Muscle layer of colon (tissue), 2 donors: ENCODE results near the gene TMEM205.
"Not testable (repeated sequence)": the region's sequence is repeated elsewhere in the genome, so short reads cannot be mapped to it uniquely, and the experiment has no call there.

Experiments
- H3K27ac ChIP-seq: one replicate; pipeline ENCODE4 v1.7.0; 2013; ENCODE audit warnings: low read depth, mild to moderate bottlenecking, low read length, moderate library complexity
- H3K27me3 ChIP-seq, 2 donors: one replicate each; pipeline ENCODE4 v1.7.0; 2013; ENCODE audit warnings: low read length in 2 of 2, mild to moderate bottlenecking in 2 of 2; ENCODE audit not compliant: insufficient read depth in 2 of 2, control insufficient read depth in 1 of 2
- H3K36me3 ChIP-seq: one replicate; pipeline ENCODE4 v1.7.0; 2013; ENCODE audit warnings: mild to moderate bottlenecking, low read length; ENCODE audit not compliant: insufficient read depth
- H3K4me1 ChIP-seq: one replicate; pipeline ENCODE4 v1.7.0; 2013; ENCODE audit warnings: mild to moderate bottlenecking, low read length; ENCODE audit not compliant: insufficient read depth
- H3K4me3 ChIP-seq, 2 donors: one replicate each; pipeline ENCODE4 v1.7.0; 2013; ENCODE audit warnings: low read length in 2 of 2, low read depth in 1 of 2, mild to moderate bottlenecking in 1 of 2, moderate library complexity in 1 of 2
- H3K9ac ChIP-seq: one replicate; pipeline ENCODE4 v1.7.0; 2013; ENCODE audit warnings: low read length
- H3K9me3 ChIP-seq: one replicate; pipeline ENCODE4 v1.7.0; 2013; ENCODE audit warnings: mild to moderate bottlenecking, low read length
- donor health status: abdominal sarcoma.
- donor health status: Adenocarcinoma of cecum.

Gene TMEM205

DNA sequence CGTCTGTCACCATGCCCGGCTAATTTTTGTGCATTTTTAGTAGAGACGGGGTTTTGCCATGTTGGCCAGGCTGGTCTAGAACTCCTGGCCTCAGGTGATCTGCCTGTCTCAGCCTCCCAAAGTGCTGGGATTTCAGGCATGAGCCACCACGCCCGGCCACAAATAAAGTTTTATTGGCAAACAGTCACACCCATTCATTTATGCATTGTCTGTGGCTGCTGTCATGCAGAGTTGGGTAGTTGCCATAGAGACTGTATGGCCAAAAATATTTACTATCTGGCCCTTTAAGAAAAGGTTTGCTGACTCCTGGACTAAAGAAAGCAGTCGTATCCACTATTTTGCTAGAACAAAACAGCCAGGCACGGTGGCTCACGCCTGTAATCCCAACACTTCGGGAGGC lies 12.2 kb downstream of the TMEM205 start:
- not testable (repeated sequence) for H3K4me3 ChIP-seq, H3K27me3 ChIP-seq, H3K4me1 ChIP-seq, H3K27ac ChIP-seq, H3K9me3 ChIP-seq, H3K9ac ChIP-seq
- H3K36me3 ChIP-seq, result peaks cover 35% of the 10 kb centered on the region

DNA sequence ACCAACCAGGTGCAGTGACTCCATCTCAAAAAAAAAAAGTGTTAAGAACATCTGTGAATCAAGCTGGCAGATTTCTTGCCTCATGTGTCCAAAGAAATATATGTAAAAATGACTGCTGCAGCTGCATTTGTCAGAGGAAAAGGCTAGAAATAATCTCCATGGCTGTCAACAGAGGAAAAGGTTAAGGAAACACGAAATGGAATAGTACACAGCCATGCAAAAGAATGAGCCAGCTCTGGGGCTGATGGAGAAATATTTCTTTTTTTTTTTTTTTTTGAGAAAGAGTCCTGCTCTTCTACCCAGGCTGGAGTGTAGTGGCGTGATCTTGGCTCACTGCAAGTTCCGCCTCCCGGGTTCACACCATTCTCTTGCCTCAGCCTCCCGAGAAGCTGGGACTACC lies 13.2 kb downstream of the TMEM205 start:
- no peak overlapping the region for H3K27ac ChIP-seq
- no peaks in the 10 kb centered on the region for H3K27me3 ChIP-seq
- no peak overlapping the region for H3K4me3 ChIP-seq
- H3K4me1 ChIP-seq, result no peaks in the 10 kb centered on the region
- no peaks in the 10 kb centered on the region for H3K9me3 ChIP-seq
- no peak overlapping the region for H3K9ac ChIP-seq
- peaks cover 35% of the 10 kb centered on the region for H3K36me3 ChIP-seq

DNA sequence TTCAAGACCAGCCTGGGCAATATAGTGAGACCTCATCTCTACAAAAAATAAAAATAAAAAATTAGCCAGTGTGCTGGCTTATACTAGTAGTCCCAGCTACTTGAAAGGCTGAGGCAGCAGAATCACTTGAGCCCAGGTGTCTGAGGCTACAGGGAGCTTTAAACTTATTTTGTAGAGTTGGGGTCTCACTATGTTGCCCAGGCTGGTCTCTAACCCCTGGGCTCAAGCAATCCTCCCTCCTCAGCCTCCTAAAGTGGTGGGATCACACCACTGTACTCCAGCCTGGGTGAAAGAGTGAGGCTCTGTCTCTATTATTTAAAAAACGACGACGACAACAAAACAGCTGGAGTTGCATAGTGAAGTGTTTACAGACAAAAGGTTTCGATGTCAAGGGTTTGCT lies 14.6 kb downstream of the TMEM205 start:
- H3K4me1 ChIP-seq, result no peaks in the 10 kb centered on the region
- no peaks in the 10 kb centered on the region for H3K27me3 ChIP-seq
- H3K9ac ChIP-seq, result no peak overlapping the region
- H3K9me3 ChIP-seq, result no peaks in the 10 kb centered on the region
- H3K27ac ChIP-seq, result no peak overlapping the region
- H3K36me3 ChIP-seq, result peaks cover 35% of the 10 kb centered on the region
- no peak overlapping the region for H3K4me3 ChIP-seq

DNA sequence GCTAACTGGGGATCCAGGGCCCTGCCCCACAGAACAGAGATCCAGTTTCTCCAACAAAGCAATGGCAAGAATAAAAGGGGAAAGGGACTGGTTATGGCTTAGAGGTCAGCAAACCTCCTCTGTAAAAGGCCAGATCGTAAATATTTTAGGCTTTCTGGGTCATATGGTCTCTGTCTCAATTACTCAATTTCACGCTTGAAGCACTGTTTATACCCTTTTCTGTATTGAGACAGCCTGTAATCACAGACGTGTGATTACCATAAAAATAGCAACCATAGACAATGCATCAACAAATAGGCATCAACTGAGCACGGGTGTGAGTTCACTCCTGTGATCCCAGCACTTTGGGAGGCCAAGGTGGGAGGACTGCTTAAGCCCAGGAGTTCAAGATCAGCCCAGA lies 15.9 kb downstream of the TMEM205 start:
- Histone ChIP-seq H3K9ac (no peak overlapping the region), H3K9me3 (no peaks in the 10 kb centered on the region), H3K36me3 (peaks cover 23% of the 10 kb centered on the region), H3K27ac (no peak overlapping the region), H3K4me3 (no peak overlapping the region), H3K4me1 (no peaks in the 10 kb centered on the region), H3K27me3 (no peaks in the 10 kb centered on the region)

DNA sequence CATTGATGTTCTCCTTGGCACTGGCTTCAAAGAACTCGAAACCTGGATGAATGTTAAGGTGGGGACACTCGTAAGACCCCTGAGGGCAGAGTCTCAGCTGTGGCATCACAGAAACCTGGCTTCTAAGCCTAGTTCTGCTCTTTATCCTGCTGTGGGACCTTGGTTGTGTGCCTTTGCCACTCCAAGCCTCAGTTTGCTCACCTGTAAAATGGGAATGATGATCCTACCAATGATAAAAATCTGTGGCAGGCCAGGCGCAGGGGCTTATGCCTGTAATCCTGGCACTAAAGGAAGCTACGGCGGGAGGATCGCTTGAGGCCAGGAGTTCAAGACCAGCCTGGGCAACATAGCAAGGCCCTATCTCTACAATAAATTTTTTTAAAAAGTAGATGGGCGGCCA lies 20.5 kb downstream of the TMEM205 start:
- peaks cover 14% of the 10 kb centered on the region for H3K4me1 ChIP-seq
- H3K27me3 ChIP-seq, result no peaks in the 10 kb centered on the region
- H3K36me3 ChIP-seq, result no peaks in the 10 kb centered on the region
- H3K27ac ChIP-seq, result no peak overlapping the region
- no peaks in the 10 kb centered on the region for H3K9me3 ChIP-seq
- no peak overlapping the region for H3K4me3 ChIP-seq
- H3K9ac ChIP-seq, result no peak overlapping the region

DNA sequence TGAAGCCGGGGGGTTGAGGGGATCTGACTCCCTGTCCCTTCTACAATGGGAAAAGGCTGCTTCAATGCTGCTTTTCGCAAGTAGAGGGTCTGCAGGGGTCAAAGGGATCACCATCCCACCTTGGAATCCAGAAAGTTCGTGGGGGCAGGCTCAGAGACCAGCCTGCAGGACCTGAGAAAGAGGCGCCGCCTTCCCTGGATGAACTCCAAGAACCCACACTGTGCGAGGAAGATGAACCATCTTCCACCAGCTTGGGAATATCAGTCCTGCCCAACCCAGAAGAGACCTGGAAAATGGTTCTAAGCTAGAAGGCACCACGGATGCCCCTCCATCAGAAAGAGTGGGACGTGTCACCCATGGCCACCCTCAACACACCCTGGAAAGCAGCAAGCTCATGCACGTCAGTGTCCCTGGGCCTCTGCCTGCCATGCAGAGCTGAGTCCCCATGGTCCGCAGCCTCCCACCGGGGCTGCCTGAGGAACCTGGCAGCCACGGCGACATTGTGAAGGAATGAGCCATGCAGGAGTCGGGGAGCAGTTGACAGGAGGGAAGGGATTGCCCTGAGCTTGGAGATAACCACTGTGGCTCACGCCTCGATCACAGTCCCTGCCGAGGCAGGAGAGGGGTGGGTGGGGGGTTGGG lies 21.2 kb downstream of the TMEM205 start:
- no peak overlapping the region for H3K4me3 ChIP-seq
- no peak overlapping the region for H3K9ac ChIP-seq
- no peaks in the 10 kb centered on the region for H3K9me3 ChIP-seq
- H3K4me1 ChIP-seq, result peaks cover 14% of the 10 kb centered on the region
- no peak overlapping the region for H3K27ac ChIP-seq
- H3K27me3 ChIP-seq, result no peaks in the 10 kb centered on the region
- no peaks in the 10 kb centered on the region for H3K36me3 ChIP-seq

DNA sequence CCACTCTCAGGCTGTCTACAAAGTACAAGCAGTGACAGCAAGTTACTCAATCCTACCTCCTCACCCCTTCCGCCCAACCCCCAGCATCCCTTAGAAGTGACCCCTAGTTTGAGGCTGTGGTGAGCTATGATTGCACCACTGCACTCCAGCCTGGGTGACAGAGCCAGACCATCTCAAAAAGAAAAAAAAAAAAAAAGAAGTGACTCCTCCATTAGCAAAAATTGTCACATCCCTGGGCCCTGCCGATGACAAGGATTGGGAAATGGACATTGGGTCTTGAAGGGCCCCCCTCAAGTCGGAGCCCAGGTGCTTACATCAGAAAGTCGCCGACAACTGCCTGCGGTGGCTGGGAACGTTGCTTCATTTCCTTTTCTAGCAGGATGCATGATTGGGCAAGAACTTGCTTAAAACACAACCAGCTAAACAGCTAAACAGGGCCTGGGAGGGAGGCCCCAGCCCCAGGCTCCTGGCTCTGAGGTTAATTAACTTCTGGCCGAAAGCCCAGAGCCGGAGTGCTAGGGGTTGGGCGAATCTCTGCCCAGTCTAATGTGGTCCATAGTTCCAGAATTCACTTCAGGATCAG lies 21.9 kb downstream of the TMEM205 start:
- H3K4me1 ChIP-seq, result peaks cover 14% of the 10 kb centered on the region

DNA sequence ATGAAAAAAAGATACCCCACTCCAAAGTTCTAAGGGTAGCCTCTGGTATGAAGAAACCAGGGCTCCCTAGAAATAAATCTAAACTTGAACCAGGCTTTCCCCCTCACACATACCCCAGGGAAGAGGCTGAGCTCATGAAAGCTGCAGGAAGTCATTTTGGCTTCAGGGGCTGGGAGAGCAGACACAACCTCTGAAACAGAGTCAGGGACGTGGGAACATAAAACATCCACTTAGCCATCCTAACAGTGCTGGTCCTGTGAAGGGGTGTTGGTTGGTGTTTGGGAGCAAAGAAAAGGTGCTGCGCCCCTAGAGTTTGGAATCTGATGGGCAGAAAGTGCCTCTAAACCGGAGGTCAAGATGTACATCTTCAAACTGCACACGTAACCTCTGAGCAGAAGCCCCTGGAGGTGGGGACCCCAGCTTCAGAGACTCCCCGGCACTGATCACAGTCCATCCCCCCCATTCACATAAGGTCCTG lies 22.4 kb downstream of the TMEM205 start:
- no peaks in the 10 kb centered on the region for H3K27me3 ChIP-seq
- no peaks in the 10 kb centered on the region for H3K9me3 ChIP-seq
- H3K36me3 ChIP-seq, result no peaks in the 10 kb centered on the region
- peaks cover 14% of the 10 kb centered on the region for H3K4me1 ChIP-seq
- no peak overlapping the region for H3K4me3 ChIP-seq
- H3K27ac ChIP-seq, result no peak overlapping the region
- no peak overlapping the region for H3K9ac ChIP-seq

More for the DNA sequence above, 21.9 kb downstream of the TMEM205 start:
- Histone ChIP-seq H3K27ac (no peak overlapping the region), H3K9ac (no peak overlapping the region), H3K36me3 (no peaks in the 10 kb centered on the region), H3K4me3 (no peak overlapping the region), H3K9me3 (no peaks in the 10 kb centered on the region), H3K27me3 (no peaks in the 10 kb centered on the region)

DNA sequence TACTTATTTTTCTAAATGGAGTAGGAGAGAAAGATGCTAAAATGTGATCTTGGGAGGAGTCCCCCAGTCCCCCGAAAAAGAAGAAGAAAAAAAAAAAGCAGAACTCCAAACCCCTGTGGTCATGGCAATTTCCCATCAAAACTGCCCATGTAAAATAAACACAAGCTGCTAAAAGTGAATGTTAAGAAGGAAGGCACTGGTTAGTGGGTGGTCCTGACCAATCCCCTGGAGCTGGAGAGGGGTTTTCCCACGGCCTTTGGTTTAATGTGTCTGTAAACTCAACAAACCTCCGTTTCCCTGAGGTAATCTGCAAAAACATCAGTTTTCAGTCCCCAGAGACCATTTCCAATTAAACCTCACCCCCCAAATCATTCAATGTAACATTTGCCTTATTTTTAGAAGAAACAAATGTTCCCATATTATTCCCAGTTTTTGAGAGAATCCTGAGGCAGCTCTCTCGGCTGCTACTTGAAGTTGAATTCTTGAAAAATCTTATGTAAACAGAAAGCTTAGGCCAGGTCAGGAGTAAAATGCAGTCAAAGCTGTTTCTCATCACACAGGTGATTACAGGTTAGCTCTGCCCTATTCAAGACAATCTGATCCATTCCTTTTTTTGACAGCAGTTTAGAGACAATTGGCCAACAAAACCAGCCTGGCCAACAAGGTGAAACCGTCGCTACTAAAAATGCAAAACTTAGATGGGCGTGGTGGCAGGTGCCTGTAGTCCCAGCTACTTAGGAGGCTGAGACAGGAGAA lies 23.6 kb downstream of the TMEM205 start:
- Histone ChIP-seq H3K9me3 (no peaks in the 10 kb centered on the region), H3K4me3 (no peak overlapping the region), H3K27me3 (no peaks in the 10 kb centered on the region), H3K36me3 (no peaks in the 10 kb centered on the region), H3K4me1 (peaks cover 14% of the 10 kb centered on the region), H3K9ac (no peak overlapping the region), H3K27ac (no peak overlapping the region)

DNA sequence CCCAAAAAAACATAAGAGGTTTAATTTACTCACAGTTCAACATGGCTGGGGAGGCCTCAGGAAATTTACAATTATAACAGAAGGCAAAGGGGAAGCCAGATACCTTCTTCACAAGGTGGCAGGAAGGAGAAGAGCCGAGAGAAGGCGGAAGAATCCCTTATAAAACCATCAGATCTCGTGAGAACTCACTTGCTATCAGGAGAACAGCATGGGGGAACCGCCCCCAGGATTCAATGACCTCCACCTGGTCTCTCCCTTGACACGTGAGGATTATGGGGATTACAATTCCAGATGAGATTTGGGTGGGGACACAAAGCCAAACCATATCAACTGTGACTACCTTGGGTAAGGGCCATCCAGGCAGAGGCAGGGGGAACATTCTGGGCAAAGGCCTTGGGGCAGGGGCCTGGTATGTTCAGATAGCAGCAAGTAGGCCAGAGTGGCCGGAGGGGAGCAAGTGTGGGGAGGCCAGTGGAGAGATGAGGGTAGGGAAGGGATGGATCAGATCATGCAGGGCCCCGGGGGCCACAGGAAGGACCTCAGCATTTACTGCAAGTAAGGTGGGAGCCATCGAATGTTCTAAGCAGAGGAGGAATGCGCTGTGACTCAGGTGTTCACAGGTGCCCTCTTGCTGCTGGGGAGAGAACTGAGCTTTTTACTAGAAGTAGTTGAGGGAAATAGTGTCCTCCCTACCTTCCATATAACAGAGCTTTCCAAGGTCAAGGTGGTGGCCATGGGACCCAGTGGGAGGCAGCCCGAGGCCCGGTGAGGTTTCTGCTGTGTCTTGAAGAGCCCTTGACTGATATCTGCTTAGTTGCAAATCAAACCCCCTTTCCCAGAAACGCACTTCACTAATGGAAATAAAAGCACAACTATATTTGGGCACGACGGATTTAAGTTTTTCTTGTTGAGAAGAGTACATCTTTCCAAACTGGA lies 24.6 kb downstream of the TMEM205 start:
- Histone ChIP-seq H3K4me1 (peaks cover 14% of the 10 kb centered on the region), H3K27me3 (no peaks in the 10 kb centered on the region), H3K36me3 (no peaks in the 10 kb centered on the region), H3K4me3 (no peak overlapping the region), H3K9ac (no peak overlapping the region), H3K27ac (no peak overlapping the region), H3K9me3 (no peaks in the 10 kb centered on the region)
